ENCODE measurements around the gene CHKA. TPM values are rescaled to one million over a fixed set of nuclear protein-coding genes. Genes with fewer than 3 reads are reported as not detected.

The CHKA gene
- total and polyA plus RNA-seq, 2 of the 4 experiments (the other 2 are of a cell fraction), result 4.5 to 8.4 TPM

DNA sequence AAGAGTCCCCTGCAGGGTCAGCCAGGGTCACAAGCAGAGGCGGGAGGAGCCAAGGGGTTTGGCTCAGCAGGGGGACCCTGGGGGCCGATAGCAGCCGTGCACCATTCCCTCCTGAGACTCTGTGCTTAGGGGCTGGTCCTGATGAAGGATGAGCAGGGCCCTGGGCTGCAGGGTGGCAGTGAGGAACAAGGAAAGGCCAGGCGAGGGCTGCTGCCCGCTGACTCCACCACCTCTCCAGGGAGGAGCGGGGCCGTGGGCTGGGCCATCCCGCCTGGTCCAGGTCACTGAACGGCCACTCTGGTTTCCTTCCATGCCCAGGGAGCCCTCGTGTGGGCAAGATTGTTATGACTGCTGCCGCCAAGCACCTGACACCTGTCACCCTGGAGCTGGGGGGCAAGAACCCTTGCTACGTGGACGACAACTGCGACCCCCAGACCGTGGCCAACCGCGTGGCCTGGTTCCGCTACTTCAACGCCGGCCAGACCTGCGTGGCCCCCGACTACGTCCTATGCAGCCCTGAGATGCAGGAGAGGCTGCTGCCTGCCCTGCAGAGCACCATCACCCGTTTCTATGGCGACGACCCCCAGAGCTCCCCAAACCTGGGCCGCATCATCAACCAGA, 99.9 kb downstream of the CHKA start:
- no peak overlapping the region for H4K8ac ChIP-seq (ENCODE audit: low read depth in 2 of 2, low read length in 2 of 2)
- no peak overlapping the region for H2BK120ac ChIP-seq (ENCODE audit: low read depth, low read length)
- peaks cover 25% of the 10 kb centered on the region; the same call in 1 of the 2 replicates for H3K36me3 ChIP-seq (ENCODE audit: control insufficient read depth, insufficient read depth, low read length)
- no peak overlapping the region; the same call in 1 of the 2 replicates for H3K23ac ChIP-seq (ENCODE audit: low read depth, low read length)
- no peak overlapping the region for H3K9ac ChIP-seq (ENCODE audit: low read depth, low read length)
- H3K9me1 ChIP-seq (ENCODE audit: insufficient read depth, low read length), result no peaks in the 10 kb centered on the region; the same call in 1 of the 2 replicates
- POLR2A ChIA-PET (ENCODE audit: unreplicated experiment), result no interaction called here
- ATAC-seq (ENCODE audit: low read depth), result no peak
- H3K4me2 ChIP-seq (ENCODE audit: low read depth, low read length), result no peak overlapping the region
- no peak overlapping the region for H3K56ac ChIP-seq (ENCODE audit: extremely low read depth, insufficient read depth, low read length)
- no peak overlapping the region for H2BK20ac ChIP-seq (ENCODE audit: low read depth, low read length)
- in situ Hi-C loops (cut with MboI; ENCODE audit: low sequenced_read_pairs), result no loop called here
- no peaks in the 10 kb centered on the region for H3K27me3 ChIP-seq (ENCODE audit: control insufficient read depth, insufficient read depth, low read length)
- peaks cover 6% of the 10 kb centered on the region for H3K4me1 ChIP-seq (ENCODE audit: control insufficient read depth, insufficient read depth, low read length)
- H3K79me1 ChIP-seq (ENCODE audit: low read depth in 1 of 2, low read length in 2 of 2), result peaks cover 0 to 8% of the 10 kb centered on the region in 2 experiments; a peak in 1 of 4 replicates
- H2BK15ac ChIP-seq (ENCODE audit: low read depth, low read length), result no peak overlapping the region
- H2AK9ac ChIP-seq (replicated peaks; ENCODE audit: low read depth, low read length, poor library complexity), result peak overlapping the region; percentile 11
- H4K91ac ChIP-seq (ENCODE audit: insufficient read depth, low read depth, low read length), result no peak overlapping the region
- BruUV-seq (replicated peaks), result no TSS peak
- no peak overlapping the region for H2BK5ac ChIP-seq (ENCODE audit: low read depth, low read length, poor library complexity, severe bottlenecking)
- dilution Hi-C loops (cut with HindIII; ENCODE audit: low sequenced_read_pairs, unreplicated experiment), result no loop called here
- H2AFZ ChIP-seq (replicated peaks; ENCODE audit: low read length, poor library complexity), result no peak overlapping the region
- H3K18ac ChIP-seq (ENCODE audit: low read depth, low read length), result no peak overlapping the region
- H3K27ac ChIP-seq (ENCODE audit: insufficient read depth, low read length), result no peak overlapping the region
- no peaks in the 10 kb centered on the region for H3K9me3 ChIP-seq (ENCODE audit: control insufficient read depth, insufficient read depth, low read length)
- no peaks in the 10 kb centered on the region for H4K20me1 ChIP-seq (ENCODE audit: insufficient read depth, low read length)
- H3K4me3 ChIP-seq (ENCODE audit: insufficient read depth, low read depth, low read length), result no peak overlapping the region
- H3K4ac ChIP-seq (ENCODE audit: low read depth, low read length), result no peak overlapping the region
- TF ChIP-seq, protein P1, sequence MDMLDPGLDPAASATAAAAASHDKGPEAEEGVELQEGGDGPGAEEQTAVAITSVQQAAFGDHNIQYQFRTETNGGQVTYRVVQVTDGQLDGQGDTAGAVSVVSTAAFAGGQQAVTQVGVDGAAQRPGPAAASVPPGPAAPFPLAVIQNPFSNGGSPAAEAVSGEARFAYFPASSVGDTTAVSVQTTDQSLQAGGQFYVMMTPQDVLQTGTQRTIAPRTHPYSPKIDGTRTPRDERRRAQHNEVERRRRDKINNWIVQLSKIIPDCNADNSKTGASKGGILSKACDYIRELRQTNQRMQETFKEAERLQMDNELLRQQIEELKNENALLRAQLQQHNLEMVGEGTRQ (IDR thresholded peaks at IDR 0.05; ENCODE audit: low read depth, low read length), result no peak
- TF ChIP-seq RCOR1 (IDR thresholded peaks at IDR 0.05; ENCODE audit: insufficient replicate concordance, low read length) (no peak), RAD21 (IDR thresholded peaks at IDR 0.05; ENCODE audit: low read length) (peak; percentile 23; the same call in 1 of the 2 replicates)
- TF ChIP-seq, protein P2, sequence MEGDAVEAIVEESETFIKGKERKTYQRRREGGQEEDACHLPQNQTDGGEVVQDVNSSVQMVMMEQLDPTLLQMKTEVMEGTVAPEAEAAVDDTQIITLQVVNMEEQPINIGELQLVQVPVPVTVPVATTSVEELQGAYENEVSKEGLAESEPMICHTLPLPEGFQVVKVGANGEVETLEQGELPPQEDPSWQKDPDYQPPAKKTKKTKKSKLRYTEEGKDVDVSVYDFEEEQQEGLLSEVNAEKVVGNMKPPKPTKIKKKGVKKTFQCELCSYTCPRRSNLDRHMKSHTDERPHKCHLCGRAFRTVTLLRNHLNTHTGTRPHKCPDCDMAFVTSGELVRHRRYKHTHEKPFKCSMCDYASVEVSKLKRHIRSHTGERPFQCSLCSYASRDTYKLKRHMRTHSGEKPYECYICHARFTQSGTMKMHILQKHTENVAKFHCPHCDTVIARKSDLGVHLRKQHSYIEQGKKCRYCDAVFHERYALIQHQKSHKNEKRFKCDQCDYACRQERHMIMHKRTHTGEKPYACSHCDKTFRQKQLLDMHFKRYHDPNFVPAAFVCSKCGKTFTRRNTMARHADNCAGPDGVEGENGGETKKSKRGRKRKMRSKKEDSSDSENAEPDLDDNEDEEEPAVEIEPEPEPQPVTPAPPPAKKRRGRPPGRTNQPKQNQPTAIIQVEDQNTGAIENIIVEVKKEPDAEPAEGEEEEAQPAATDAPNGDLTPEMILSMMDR (conservative IDR thresholded peaks at IDR 0.05; ENCODE audit: low read depth, low read length), result peak; percentile 24; the same call in 1 of the 2 replicates
- no peak for DNase-seq
- intact Hi-C loops (cut with micrococcal nuclease), result no loop called here
- no peak overlapping the region; the same call in 1 of the 2 replicates for H2AK5ac ChIP-seq (ENCODE audit: low read depth, low read length)
- H3K14ac ChIP-seq (replicated peaks; ENCODE audit: low read depth, low read length), result no peak overlapping the region
- no peak overlapping the region for H4K5ac ChIP-seq (ENCODE audit: low read depth, low read length)
- CTCF ChIA-PET, result no interaction called here
- WGBS, 2 experiments (ENCODE audit: extremely low coverage in 2 of 2, insufficient read length in 1 of 2), result 79% methylated on average over 23 of the region's 27 CpGs; no CpG with 5 or more reads in 1 of the 2 experiments

Measured in IMR-90 (cell line).